ENCODE results near the gene TCHHL1.

The TCHHL1 gene

DNA sequence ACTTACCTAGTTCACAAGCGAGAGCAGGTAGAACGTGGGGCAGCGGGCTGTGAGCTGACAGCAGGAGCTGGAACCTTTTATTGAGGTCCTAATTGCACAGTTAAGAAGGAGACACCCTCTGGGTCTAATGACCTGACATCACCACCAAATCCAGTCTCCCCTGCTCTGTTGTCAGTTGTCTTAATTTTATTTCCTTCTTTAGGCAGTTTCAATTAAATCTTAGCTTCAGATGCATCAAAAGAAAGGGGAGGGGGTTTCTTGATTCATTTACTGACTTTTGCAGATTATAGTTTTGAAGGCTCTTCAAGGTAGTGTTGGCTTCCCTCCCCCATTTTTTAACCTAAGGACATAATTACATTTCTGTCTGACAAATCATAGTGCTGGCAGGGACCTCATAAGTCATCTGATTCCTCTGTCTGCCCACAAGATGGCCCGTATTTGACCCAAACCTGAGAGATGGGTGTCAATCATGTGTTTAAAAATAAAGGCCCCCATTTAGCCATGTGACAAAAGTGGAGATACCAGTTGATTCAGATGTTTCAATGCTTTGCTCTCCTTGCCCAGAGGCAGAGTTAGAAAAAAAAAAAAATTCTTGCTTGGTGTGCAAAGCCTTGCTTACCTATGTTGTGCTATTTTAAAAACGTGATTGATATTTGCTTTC, at the start of gene TCHHL1:
Gene TCHHL1, minus strand, starts transcription at position 51 of the 661 bp plus-strand sequence. CDS start 921 bp downstream, outside the sequence.
- no peak for DNase-seq (ENCODE audit: low spot score)

DNA sequence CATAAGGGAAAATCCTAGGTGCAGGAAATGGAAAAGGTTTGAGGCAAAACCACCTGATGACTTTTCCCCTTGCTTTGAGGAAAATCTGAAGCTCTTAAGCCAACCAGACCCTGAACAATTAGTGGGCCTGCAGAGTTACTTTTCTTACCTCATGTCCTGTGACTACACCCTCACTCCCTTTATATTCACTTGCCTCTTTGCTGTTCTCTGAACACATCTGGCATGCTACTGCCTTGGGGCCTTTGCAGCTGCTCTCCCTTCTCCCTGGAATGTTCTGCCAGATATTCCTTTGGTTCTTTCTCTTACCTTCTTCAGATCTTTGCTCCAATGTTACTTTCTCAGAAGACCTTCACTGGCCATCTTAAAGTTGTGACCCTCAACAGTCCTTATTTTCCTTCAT, 48.4 kb upstream of the TCHHL1 start:
- DNase-seq (ENCODE audit: low spot score): no peak

DNA sequence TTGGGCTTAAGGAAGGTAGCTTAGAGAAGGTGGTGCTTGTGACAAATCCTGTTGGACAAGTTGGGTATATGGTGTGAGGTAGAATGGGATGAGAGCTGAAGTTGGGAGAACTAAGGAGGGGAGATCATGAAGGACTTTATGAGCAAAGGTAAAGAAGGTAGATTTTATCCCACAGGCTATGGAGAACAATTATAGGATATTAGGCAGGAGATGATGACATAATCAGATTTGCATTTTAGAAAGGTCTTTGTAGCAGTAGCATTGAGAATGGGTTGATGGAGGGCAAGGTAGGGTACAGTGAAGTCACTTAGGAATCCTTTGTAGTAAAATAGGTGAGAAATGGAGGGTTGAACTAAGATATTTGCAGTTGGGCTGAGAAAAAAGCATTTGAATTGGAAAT, 41.3 kb upstream of the TCHHL1 start:
- no peak for DNase-seq (ENCODE audit: low spot score)

DNA sequence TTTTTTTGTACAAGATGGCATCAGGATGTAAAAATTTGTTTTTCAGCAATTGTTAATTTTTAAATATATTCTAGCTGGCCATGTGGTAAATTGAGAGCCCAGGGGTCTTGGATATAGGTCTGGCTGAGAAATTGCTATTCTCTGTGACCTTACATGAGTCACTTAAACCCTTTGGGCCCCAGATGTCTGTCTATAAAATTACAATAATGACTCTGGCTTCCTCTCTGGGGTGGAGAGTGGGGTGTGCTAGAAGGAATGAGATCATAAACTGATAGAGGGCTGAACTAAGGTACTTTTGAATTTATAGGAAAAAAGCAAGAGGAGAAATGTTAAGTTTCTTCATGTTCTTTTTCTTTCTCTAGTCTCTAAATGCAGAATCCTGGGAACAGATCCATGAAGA, 38.8 kb upstream of the TCHHL1 start:
- no peak for DNase-seq (ENCODE audit: low spot score)

DNA sequence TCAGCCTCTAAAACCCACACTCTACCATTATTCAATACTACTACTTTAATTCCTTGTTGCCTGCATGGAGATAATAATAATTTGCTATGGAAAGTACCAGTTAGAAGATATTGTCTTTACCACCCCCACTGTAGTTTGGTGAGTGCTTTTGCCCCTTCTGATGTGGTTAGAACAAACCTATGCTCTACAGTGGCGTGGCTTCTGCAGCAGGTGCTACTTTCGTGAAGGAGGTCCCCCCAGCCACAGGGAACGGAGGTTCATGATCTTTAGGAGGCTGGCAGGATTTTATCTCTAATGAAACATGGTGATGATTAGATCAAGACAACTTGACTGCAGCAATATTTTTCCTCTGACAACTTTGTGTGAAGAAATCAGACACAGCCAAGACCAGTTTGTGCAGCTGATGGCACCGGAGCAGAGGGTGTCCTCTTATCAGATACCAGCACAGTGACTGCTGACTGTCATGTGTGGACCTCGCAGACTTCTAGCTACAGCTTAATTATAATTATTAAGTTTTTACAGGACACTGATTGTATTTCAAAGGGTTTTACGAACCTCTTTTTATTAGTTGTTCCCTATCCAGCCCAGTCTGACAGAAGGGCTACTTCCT, 37.1 kb upstream of the TCHHL1 start:
- DNase-seq (ENCODE audit: low spot score): no peak

DNA sequence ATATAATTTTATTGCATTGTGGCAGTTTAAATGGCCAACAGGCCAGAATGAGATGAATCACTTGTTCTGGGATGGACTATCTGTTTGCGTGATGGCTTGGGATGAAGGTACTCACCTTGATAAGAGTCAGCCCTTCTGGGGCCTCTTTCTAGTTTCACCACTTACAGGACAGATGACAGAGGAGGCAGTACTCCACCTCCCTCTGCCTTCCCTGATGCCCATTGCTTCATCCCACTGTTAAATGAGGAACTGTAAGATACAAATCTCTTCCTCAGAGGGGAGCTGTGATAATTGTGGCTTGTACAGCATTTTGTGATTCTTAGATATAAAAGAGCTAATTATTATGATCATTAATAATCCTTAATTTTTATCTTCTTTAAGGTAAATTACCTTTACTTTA, 30.1 kb upstream of the TCHHL1 start:
- DNase-seq (ENCODE audit: low spot score): no peak

DNA sequence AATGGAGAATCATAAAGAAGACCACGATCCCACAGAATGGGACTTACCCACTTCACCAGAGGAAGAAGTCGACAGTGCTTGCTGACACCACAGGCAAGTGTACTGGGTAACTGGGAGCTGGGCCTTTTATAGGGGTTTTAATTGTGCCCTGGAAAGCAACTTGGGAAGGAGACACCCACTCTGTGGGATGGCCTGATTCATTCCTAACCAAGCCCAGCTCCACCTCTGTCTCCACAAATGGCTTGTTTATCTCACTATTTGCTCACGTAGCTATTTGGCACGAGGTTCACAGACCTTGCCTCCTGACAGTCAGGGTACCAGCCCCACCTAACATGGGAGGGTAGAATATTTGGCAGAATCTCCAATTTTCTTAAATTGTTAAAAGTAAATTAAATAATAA, 26.5 kb upstream of the TCHHL1 start, which contains the start of gene TCHH:
Gene TCHH, minus strand, starts transcription at position 101 of the 400 bp plus-strand sequence. CDS start 1,364 bp downstream, outside the sequence.
- DNase-seq (ENCODE audit: low spot score): no peak

DNA sequence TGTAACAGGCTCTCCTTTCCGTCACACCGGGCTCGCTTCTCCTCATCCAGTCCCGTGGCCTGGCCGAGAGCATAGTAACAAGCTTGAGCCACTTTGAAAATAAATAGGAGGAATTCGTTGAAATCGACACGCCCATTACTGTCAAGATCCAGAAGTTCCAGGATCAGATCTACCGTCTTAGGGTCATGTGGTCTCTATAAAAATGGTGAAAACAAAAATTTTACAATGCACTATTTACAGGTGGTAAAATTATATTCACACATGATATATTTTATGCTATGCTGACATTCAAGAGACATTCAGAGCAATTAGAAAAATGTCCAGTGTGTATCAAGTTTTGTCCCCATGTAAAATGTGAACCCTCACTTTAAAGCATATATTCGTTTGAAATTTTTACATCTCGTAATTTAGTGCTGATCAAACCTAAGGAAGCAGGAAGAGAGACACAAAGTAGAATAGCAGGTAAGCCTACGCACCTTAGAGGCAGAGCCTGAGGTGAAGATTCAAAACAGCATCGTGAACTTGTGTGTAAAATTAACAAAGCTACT, 24.1 kb upstream of the TCHHL1 start:
- no peak for DNase-seq (ENCODE audit: low spot score)

DNA sequence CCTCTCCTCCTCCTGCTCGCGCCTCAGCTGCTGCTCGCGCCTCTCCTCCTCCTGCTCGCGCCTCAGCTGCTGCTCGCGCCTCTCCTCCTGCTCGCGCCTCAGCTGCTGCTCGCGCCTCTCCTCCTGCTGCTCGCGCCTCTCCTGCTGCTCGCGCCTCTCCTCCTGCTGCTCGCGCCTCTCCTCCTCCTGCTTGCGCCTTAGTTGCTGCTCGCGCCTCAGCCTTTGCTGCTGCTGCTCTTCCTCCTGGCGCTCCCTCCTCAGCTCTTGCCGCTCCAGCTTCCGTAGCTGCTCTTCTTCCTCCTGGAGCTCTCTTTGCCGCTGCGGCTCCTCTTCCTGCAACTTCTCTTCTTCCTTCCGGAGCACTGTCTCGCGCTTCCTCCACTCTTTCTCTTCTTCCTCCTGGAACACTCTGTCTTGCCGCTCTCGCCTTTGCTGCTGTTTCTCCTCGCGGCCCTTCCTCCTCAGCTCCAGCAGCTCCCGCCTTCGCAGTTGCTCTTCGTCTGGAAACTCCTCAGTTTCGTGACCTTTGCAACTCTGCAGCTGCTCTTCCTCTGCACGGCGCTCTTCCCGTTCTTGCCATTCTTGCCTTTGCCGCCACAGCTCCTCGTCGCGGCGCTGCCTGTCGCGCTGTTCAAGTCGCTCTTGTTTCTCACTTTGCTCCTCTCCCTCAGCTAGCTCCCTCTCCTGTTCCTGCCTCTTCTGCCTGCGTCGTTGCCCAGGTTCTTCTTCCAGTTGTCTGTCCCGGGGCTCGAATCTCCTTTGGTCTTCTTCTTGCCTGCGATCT, 23.4 kb upstream of the TCHHL1 start:
- DNase-seq (ENCODE audit: low spot score): no peak

DNA sequence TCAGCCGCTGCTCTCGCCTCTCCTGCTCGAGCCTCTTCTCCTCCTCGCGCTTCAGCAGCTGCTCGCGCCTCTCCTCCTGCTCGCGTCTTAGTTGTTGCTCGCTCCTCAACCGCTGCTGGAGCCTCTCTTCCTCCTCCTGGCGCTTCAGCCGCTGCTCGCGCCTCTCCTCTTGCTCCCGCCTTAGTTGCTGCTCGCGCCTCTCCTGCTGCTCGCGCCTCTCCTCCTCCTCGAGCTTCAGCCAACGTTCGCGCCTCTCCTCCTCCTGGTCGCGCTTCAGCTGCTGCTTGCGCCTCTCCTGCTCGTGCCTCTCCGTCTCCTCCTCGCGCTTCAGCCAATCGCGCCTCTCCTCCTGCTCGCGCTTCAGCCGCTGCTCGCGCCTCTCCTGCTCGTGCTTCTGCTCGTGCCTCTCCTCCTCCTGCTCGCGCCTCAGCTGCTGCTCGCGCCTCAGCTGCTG, 22.7 kb upstream of the TCHHL1 start:
- DNase-seq (ENCODE audit: low spot score): no peak

DNA sequence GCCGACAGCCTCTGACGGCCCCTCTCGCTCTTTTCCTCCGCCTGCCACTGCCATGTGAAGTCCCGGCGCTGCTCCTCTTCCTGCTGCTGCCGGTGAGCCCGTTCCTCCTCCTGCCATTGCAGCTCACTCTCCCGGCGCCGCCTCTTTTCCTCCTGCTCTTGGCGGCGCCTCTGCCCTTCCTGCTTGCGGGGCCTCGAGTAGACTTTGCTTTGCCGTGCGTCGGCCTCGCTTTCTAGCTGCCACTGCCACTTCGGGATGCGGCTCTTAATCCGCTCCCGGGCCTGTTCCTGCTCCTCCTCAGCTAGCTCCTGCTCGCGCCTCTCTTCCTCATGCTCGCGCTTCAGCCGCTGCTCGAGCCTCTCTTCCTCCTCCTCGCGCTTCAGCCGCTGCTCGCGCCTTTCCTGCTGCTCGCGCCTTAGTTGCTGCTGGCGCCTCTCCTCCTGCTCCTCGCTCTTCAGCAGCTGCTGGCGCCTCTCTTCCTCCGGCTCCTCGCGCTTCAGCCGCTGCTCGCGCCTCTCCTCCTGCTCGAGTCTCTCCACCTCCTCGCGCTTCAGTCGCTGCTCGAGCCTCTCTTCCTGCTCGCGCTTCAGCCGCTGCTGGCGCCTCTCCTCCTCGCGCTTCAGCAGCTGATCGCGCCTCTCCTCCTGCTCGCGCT, 22.1 kb upstream of the TCHHL1 start:
- peak; percentile 38 for DNase-seq (ENCODE audit: low spot score)

DNA sequence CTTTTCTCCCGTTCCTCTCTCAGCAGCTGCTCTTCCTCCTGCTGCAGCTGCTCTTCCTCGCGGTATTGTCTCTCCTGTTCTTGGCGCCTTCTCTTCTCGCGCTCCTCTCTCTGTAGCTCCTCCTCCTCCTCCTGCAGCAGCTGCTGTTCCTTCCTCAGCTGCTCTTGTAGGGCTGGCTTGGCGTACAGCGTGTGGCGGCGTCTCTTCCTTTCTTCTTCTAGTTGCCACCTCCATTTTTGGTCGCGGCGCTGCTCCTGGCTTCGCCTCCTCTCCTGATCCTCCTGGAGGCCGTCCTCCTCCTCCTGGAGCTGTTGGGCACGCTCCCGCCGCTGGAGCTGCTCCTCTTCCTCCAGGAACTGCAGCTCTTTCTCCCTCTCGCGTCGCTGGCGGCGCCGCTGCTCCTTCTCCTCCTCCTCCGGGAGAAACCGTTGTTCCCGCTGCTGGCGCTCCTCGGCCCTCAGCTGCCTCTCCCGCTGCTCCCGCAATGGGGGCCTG, 21.5 kb upstream of the TCHHL1 start:
- DNase-seq (ENCODE audit: low spot score): peak; percentile 12

DNA sequence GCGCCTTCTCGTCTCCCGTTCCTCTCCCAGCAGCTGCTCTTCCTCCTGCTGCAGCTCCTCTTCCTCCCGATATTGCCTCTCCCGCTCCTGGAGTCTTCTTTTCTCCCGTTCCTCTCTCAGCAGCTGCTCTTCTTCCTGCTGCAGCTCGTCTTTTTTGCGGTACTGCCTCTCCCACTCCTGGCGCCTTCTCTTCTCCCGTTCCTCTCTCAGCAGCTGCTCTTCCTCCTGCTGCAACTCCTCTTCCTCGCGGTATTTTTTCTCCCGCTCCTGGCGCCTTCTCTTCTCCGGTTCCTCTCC, 21.1 kb upstream of the TCHHL1 start:
- no peak for DNase-seq (ENCODE audit: low spot score)

DNA sequence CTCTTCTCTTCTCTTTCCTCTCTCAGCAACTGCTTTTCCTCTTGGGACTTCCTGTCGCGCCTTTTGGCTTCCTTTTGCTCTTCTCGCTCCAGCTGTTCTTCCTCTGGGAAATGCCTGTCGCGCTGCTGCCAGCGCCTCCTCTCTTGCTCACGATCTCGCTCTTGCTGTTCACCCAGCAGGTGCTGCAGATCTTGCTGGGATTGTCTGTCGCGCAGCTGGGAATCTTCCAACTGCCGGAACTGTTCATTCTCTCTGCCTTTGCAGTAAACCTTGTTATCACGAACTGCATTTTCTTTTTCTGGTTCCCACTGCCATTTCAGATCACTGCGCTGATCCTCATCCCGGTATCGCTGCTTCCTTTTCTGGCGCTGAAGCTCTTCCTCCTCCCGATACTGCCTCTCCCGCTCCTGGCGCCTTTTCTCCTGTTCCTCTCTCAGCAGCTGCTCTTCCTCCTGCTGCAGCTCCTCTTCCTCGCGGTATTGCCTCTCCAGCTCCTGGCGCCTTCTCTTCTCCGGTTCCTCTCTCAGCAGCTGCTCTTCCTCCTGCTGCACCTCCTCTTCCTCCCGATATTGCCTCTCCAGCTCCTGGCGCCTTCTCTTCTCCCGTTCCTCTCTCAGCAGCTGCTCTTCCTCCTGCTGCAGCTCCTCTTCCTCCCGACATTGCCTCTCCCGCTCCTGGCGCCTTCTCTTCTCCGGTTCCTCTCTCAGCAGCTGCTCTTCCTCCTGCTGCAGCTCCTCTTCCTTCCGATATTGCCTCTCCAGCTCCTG, 20.6 kb upstream of the TCHHL1 start:
- peak; percentile 26 for DNase-seq (ENCODE audit: low spot score)

DNA sequence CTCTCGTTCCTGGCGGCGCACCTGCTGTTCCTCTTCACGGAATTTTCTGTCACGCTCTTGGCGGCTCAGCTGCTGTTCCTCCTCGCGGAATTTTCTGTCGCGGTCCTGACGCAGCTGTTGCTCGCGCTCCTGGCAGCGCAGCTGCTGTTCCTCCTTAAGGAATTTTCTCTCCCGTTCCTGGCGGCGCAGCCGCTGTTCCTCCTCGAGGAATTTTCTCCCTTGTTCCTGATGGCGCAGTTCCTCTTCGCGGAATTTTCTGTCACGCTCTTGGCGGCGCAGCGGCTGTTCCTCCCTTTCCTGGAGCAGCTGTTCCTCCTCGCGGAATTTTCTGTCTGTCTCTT, 20.0 kb upstream of the TCHHL1 start:
- no peak for DNase-seq (ENCODE audit: low spot score)

DNA sequence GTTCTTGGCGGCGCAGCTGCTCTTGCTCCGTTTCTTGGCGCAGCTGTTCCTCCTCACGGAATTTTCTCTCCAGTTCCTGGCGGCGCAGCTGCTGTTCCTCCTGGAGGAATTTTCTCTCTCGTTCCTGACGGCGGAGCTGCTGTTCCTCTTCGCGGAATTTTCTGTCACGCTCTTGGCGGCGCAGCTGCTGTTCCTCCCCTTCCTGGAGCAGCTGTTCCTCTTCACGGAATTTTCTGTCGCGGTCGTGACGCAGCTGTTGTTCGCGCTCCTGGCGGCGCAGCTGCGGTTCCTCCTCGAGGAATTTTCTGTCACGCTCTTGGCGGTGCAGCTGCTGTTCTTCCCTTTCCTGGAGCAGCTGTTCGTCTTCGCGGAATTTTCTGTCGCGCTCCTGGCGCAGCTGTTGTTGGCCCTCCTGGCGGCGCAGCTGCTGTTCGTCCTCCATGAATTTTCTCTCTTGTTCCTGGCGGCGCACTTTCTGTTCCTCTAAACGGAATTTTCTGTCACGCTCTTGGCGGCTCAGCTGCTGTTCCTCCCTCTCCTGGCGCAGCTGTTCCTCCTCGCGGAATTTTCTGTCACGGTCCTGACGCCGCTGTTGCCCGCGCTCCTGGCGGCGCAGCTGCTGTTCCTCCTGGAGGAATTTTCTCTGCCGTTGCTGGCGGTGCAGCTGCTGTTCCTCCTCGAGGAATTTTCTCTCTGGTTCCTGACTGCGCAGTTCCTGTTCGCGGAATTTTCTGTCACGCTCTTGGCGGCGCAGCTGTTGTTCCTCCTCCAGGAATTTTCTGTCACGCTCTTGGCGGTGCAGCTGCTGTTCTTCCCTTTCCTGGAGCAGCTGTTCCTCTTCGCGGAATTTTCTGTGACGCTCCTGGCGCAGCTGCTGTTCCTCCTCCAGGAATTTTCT, 19.4 kb upstream of the TCHHL1 start:
- no peak for DNase-seq (ENCODE audit: low spot score)

DNA sequence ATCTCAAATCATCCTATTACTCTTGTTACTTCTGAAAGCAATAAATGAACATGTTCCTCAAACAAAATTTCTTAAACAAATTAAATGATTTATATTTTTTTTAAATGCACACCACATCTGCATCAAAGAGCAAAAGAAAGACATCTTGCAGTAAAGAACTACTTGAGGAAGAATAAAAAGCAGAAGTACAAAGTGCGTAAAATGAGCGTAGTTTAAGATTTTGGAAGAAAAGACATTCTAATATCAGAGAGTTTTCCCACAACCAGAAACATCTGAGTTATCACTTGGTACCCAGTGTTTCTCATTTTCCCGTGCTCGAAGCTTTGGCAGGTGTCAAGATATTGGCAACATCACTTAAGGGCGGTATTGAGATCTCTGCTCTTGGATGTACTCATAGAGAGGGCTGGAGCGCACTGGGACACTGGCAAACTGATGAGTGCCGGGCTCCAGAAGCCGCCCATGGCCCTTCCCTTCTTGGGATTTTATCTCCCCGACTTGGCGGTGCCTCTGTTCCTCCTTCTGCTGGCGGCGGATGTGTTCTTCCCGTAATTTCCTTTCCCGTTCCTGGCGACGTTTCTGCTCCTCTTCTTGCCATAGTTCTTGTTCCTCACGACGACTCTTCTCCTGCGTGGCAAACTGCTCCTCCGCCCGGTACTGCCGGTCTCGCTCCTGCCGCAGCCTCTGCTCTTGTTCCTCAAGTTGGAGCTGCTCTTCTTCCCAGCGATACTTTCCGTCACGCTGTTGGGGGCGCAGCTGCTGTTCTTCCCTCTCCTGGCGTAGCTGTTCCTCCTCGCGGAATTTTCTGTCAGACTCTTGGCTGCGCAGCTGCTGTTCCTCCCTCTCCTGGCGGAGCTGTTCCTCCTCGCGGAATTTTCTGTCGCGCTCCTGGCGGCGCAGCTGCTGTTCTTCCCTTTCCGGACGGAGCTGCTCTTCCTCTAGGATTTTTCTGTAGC, 18.4 kb upstream of the TCHHL1 start:
- no peak for DNase-seq (ENCODE audit: low spot score)

DNA sequence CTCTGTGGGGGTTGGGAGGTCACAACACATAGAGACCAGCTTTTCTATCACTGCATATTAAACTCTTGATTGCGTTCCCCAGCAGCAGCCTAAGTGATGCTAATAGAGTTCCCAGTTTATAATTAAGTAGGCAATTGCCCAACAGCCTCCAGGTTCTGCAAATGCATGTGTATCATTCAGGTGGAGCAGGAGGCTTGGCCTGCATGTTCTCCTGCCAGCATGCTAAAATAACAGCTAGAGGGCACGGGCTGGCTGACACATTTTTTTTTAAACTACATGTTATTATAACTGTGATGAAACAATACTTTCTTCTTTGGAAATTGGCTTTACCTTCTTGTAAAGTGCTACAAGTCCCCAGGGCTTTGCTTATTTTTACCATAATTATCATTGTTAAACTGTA, 16.0 kb upstream of the TCHHL1 start:
- DNase-seq (ENCODE audit: low spot score): no peak

DNA sequence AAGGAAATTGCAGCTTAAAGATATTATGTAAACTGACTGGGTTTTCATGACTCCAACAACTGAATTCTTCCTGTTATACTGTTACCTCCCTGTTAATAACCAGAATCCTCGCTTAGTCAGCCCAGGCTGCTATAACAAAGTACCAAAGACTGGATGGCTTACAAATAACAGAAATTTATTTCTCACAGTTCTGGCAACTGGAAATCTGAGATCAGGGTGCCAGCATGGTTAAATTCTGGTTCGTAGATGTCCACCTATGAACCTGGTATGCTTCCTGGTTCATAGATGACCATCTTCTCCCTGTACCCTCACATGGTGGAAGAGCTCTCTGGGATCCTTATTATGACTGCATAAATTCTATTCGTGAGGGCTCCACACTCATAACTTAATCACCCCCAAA, 8.1 kb upstream of the TCHHL1 start:
- no peak for DNase-seq (ENCODE audit: low spot score)

Measured in HuH-7.5 (cell line).